ENCODE data around the gene PRKN. TPM values are rescaled to one million over a fixed set of nuclear protein-coding genes. Genes with fewer than 3 reads are reported as not detected.

PRKN gene
- total and polyA plus RNA-seq, 2 donors (not counting 1 experiment from before 2014, with no cell fraction given) = 0.43 to 4.6 TPM

- H3K36me3 ChIP-seq (ENCODE audit: control insufficient read depth, insufficient read depth, low read length) = no peaks in the 10 kb centered on the region
- H3K4me3 ChIP-seq (replicated peaks in 1 of 4; ENCODE audit: control extremely low read depth in 1 of 4, insufficient read depth in 1 of 4, low read depth in 3 of 4, low read length in 4 of 4) = no peak overlapping the region
- H4K20me1 ChIP-seq (ENCODE audit: control insufficient read depth, extremely low read depth, insufficient read depth, low read length) = no peaks in the 10 kb centered on the region
- no peaks in the 10 kb centered on the region for H3K79me2 ChIP-seq (ENCODE audit: control insufficient read depth, insufficient read depth, low read length)
- no peaks in the 10 kb centered on the region for H3K4me1 ChIP-seq (ENCODE audit: control insufficient read depth, extremely low read depth, insufficient read depth, low read length)
- no peak for DNase-seq (ENCODE audit: low read depth in 2 of 2)
- no peak overlapping the region for H3K4me2 ChIP-seq (ENCODE audit: extremely low read depth, insufficient read depth, low read length)
- no peak overlapping the region for H3K27ac ChIP-seq (ENCODE audit: insufficient read depth, low read length)
- TF ChIP-seq EZH2 (IDR thresholded peaks at IDR 0.05; ENCODE audit: low read length, missing control alignments) (no peak), CTCF (conservative IDR thresholded peaks at IDR 0.05 in 1 of 2, IDR thresholded peaks at IDR 0.05 in 1 of 2; ENCODE audit: low read depth in 1 of 2, low read length in 2 of 2) (no peak)
- no peak overlapping the region for H3K9ac ChIP-seq (ENCODE audit: insufficient read depth, low read length)
- no peak overlapping the region for H2AFZ ChIP-seq (ENCODE audit: low read length)
- no peaks in the 10 kb centered on the region for H3K27me3 ChIP-seq (ENCODE audit: control insufficient read depth, insufficient read depth, low read length)
- no peaks in the 10 kb centered on the region for H3K9me3 ChIP-seq (ENCODE audit: control insufficient read depth, insufficient read depth, low read depth, low read length)
Observed at GRCh38 chr6:162292915-162293314, 434.7 kb downstream of the PRKN start.

- Histone ChIP-seq H3K4me1 (ENCODE audit: control insufficient read depth, extremely low read depth, insufficient read depth, low read length) (no peaks in the 10 kb centered on the region), H4K20me1 (ENCODE audit: control insufficient read depth, extremely low read depth, insufficient read depth, low read length) (no peaks in the 10 kb centered on the region), H2AFZ (ENCODE audit: low read length) (no peak overlapping the region), H3K27ac (ENCODE audit: insufficient read depth, low read length) (no peak overlapping the region), H3K9me3 (ENCODE audit: control insufficient read depth, insufficient read depth, low read depth, low read length) (no peaks in the 10 kb centered on the region), H3K9ac (ENCODE audit: insufficient read depth, low read length) (no peak overlapping the region), H3K79me2 (ENCODE audit: control insufficient read depth, insufficient read depth, low read length) (no peaks in the 10 kb centered on the region), H3K36me3 (ENCODE audit: control insufficient read depth, insufficient read depth, low read length) (no peaks in the 10 kb centered on the region), H3K27me3 (ENCODE audit: control insufficient read depth, insufficient read depth, low read length) (no peaks in the 10 kb centered on the region), H3K4me2 (ENCODE audit: extremely low read depth, insufficient read depth, low read length) (no peak overlapping the region), H3K4me3 (replicated peaks in 1 of 4; ENCODE audit: control extremely low read depth in 1 of 4, insufficient read depth in 1 of 4, low read depth in 3 of 4, low read length in 4 of 4) (no peak overlapping the region)
- TF ChIP-seq CTCF (conservative IDR thresholded peaks at IDR 0.05 in 1 of 2, IDR thresholded peaks at IDR 0.05 in 1 of 2; ENCODE audit: low read depth in 1 of 2, low read length in 2 of 2) = no peak
- TF ChIP-seq EZH2 (IDR thresholded peaks at IDR 0.05; ENCODE audit: low read length, missing control alignments) = no peak
- no peak for DNase-seq (ENCODE audit: low read depth in 2 of 2)
Observed at GRCh38 chr6:162290846-162291465, 436.6 kb downstream of the PRKN start.

- Histone ChIP-seq H2AFZ (ENCODE audit: low read length) (no peak overlapping the region), H3K36me3 (ENCODE audit: control insufficient read depth, insufficient read depth, low read length) (no peaks in the 10 kb centered on the region), H4K20me1 (ENCODE audit: control insufficient read depth, extremely low read depth, insufficient read depth, low read length) (no peaks in the 10 kb centered on the region), H3K9ac (ENCODE audit: insufficient read depth, low read length) (no peak overlapping the region), H3K79me2 (ENCODE audit: control insufficient read depth, insufficient read depth, low read length) (no peaks in the 10 kb centered on the region), H3K27ac (ENCODE audit: insufficient read depth, low read length) (no peak overlapping the region), H3K9me3 (ENCODE audit: control insufficient read depth, insufficient read depth, low read depth, low read length) (no peaks in the 10 kb centered on the region), H3K27me3 (ENCODE audit: control insufficient read depth, insufficient read depth, low read length) (no peaks in the 10 kb centered on the region), H3K4me2 (ENCODE audit: extremely low read depth, insufficient read depth, low read length) (no peak overlapping the region), H3K4me3 (replicated peaks in 1 of 4; ENCODE audit: control extremely low read depth in 1 of 4, insufficient read depth in 1 of 4, low read depth in 3 of 4, low read length in 4 of 4) (no peak overlapping the region), H3K4me1 (ENCODE audit: control insufficient read depth, extremely low read depth, insufficient read depth, low read length) (no peaks in the 10 kb centered on the region)
- DNase-seq (ENCODE audit: low read depth in 2 of 2) = no peak
- TF ChIP-seq EZH2 (IDR thresholded peaks at IDR 0.05; ENCODE audit: low read length, missing control alignments) (no peak), CTCF (conservative IDR thresholded peaks at IDR 0.05 in 1 of 2, IDR thresholded peaks at IDR 0.05 in 1 of 2; ENCODE audit: low read depth in 1 of 2, low read length in 2 of 2) (no peak)
Observed at GRCh38 chr6:162289972-162290371, 437.6 kb downstream of the PRKN start.

Data from fibroblast of lung (primary cell).